ENCODE results near the gene UTP14C.
"Not testable (repeated sequence)": the region's sequence is repeated elsewhere in the genome, so short reads cannot be mapped to it uniquely, and the experiment has no call there.

Gene UTP14C

DNA sequence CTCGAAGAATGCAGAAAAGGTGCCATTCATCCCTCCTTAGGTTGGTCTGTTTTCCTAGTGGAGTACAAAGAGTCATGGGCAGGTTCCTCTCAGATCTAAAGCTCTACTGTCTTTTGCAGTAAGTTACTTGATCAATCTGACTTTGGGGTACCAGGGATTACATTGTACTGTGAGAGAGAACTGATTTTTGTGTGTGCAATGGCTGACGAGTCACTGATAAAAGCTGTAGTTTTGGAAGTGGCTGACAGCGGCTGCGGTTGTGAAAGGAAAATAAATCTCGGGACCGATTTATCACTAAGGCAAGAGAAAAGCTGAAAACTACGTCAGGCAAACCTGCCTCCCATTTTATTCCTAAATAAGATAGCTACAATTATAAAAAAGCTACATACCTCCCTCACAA lies 26.9 kb downstream of the UTP14C start:
- no peak for DNase-seq

DNA sequence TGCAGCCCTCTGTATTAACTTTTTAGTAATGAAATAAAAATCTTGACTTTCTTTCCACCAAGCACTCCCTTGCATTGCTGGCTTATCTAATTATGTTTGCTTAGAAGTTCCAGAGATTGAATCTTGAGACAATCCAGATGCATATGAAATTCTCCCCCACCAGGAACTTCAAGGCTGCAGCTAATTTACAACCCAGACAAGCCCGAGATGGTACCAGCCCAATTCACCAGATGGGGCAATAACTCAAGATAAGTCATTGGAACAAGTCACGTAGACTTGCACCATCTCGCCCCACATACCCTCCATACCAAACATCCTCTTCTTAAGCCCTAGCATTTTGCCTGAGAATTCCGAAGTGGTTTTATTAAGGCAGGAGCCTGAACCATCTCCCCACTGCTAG lies 29.0 kb downstream of the UTP14C start:
- DNase-seq: no peak

DNA sequence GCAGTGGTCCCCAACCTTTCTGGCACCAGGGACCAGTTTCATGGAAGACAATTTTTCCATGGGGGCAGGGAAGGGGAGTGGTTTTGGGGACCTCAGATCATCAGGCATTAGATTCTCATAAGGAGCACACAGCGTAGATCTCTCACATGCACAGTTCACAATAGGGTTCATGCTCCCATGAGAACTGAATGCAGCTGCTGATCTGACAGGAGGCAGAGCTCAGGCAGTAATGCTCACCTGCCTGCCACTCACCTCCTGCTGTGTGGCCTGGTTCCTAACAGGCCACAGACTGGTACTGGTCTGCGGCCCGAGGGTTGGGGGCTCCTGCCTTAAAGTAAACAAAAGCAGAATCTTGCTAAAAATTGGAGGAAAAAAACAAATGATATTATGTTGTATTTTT lies 36.6 kb downstream of the UTP14C start:
- not testable (repeated sequence) for DNase-seq

- DNase-seq: no peak
Measured at GRCh38 chr13:52061587-52061986, 37.1 kb downstream of the UTP14C start.

- DNase-seq: no peak
Measured at GRCh38 chr13:52067237-52067636, 42.7 kb downstream of the UTP14C start.

- no peak for DNase-seq
Measured at GRCh38 chr13:52070929-52071523, 46.5 kb downstream of the UTP14C start.
